ENCODE measurements around the gene CYBA.

The CYBA gene
- 112 reads per million, percentile 84 among the genes with 10 or more reads in this experiment for total RNA-seq

- DNase-seq: peak; percentile 63
These were observed at the start of gene CYBA for GRCh38 chr16:88650749-88651275. Gene CYBA (minus strand): TSS chr16:88651053. CDS start chr16:88651013, 40 bp downstream.

- no peak for DNase-seq
These were observed 49.4 kb upstream of the CYBA start for GRCh38 chr16:88700322-88700635.

- DNase-seq: no peak
These were observed 48.3 kb upstream of the CYBA start for GRCh38 chr16:88699180-88699579.

- no peak for DNase-seq
These were observed 47.8 kb upstream of the CYBA start for GRCh38 chr16:88698646-88699045.

GRCh38 chr16:88697831-88698615, 47.2 kb upstream of the CYBA start:
- no peak for DNase-seq

- DNase-seq: no peak
These were observed 46.4 kb upstream of the CYBA start for GRCh38 chr16:88697116-88697830.

GRCh38 chr16:88696441-88696840, 45.6 kb upstream of the CYBA start:
- no peak for DNase-seq

GRCh38 chr16:88695753-88696152, 44.9 kb upstream of the CYBA start:
- no peak for DNase-seq

- no peak for DNase-seq
These were observed 44.4 kb upstream of the CYBA start for GRCh38 chr16:88695218-88695617.

- no peak for DNase-seq
These were observed 43.6 kb upstream of the CYBA start for GRCh38 chr16:88694221-88695087.

GRCh38 chr16:88693420-88694177, 42.7 kb upstream of the CYBA start:
- DNase-seq: no peak

GRCh38 chr16:88692861-88693260, 42.0 kb upstream of the CYBA start:
- no peak for DNase-seq

- no peak for DNase-seq
These were observed 41.2 kb upstream of the CYBA start for GRCh38 chr16:88691924-88692560.

GRCh38 chr16:88691129-88691813, 40.4 kb upstream of the CYBA start:
- no peak for DNase-seq

- no peak for DNase-seq
These were observed 39.7 kb upstream of the CYBA start for GRCh38 chr16:88690341-88691128.

GRCh38 chr16:88688013-88688778, 37.3 kb upstream of the CYBA start:
- no peak for DNase-seq

- no peak for DNase-seq
These were observed 36.8 kb upstream of the CYBA start for GRCh38 chr16:88687676-88688012.

- DNase-seq: no peak
These were observed 36.4 kb upstream of the CYBA start for GRCh38 chr16:88687254-88687576.

GRCh38 chr16:88686439-88687253, 35.8 kb upstream of the CYBA start, which contains the start of gene SNAI3:
Gene SNAI3 (minus strand): TSS chr16:88686507. CDS start chr16:88686406, 101 bp downstream.
- DNase-seq: peak; percentile 78

Measured in effector CD4-positive, alpha-beta T cell (primary cell).